Keratinocyte (primary cell): ENCODE results near the gene ASTE1. TPM values are rescaled to one million over a fixed set of nuclear protein-coding genes. Genes with fewer than 3 reads are reported as not detected.
A peak's percentile ranks its signal among the peaks of the same experiment; 100 is the strongest.

Source experiments
- DNase-seq: peaks from one replicate; pipeline ENCODE4 v3.0.0-alpha.2; 2011; ENCODE audit warnings: low read depth, missing footprints, low spot score
- FAIRE-seq: peaks from 2 replicates; lab custom pipeline; 2011; peaks lifted over from hg19 to GRCh38; lab: Jason Lieb, UNC
- H2AFZ ChIP-seq: 2 replicates; pipeline ENCODE4 v1.6.0; 2012; ENCODE audit warnings: low read length, control low read depth, inconsistent platforms; ENCODE audit not compliant: control insufficient read depth
- H3K27ac ChIP-seq: 2 replicates; pipeline ENCODE4 v1.5.1; 2011; ENCODE audit warnings: low read length; ENCODE audit not compliant: control insufficient read depth, insufficient read depth
- H3K27me3 ChIP-seq: 3 replicates; pipeline ENCODE4 v1.6.0; 2011; ENCODE audit warnings: low read length; ENCODE audit not compliant: control insufficient read depth, insufficient read depth; ENCODE audit errors: extremely low read depth
- H3K36me3 ChIP-seq, 2 experiments: 2 replicates in 1 of 2; 3 replicates in 1 of 2; pipeline ENCODE4 v1.5.1; 2011; ENCODE audit warnings: low read length in 2 of 2, mild to moderate bottlenecking in 1 of 2; ENCODE audit not compliant: control insufficient read depth in 2 of 2, insufficient read depth in 2 of 2; ENCODE audit errors: extremely low read depth in 1 of 2
- H3K4me1 ChIP-seq: 3 replicates; pipeline ENCODE4 v1.5.1; 2011; ENCODE audit warnings: low read length; ENCODE audit not compliant: control insufficient read depth, insufficient read depth; ENCODE audit errors: extremely low read depth
- H3K4me2 ChIP-seq: 3 replicates; pipeline ENCODE4 v1.6.0; 2011; ENCODE audit warnings: low read depth, low read length; ENCODE audit not compliant: control insufficient read depth, insufficient read depth; ENCODE audit errors: extremely low read depth
- H3K4me3 ChIP-seq, 3 experiments: fragments of 200-600 bp in 1 of 3; sonication (generic) in 1 of 3; 2 replicates in 2 of 3; 3 replicates in 1 of 3; pipeline ENCODE4 v1.5.1; 2011 to 2016; ENCODE audit warnings: low read length in 3 of 3, mild to moderate bottlenecking in 3 of 3, control low read depth in 2 of 3, inconsistent platforms in 1 of 3, low read depth in 1 of 3, mixed read lengths in 1 of 3, mixed run types in 1 of 3, moderate library complexity in 1 of 3; ENCODE audit not compliant: control insufficient read depth in 2 of 3, insufficient read depth in 2 of 3; ENCODE audit errors: extremely low read depth in 1 of 3
- H3K79me2 ChIP-seq: 2 replicates; pipeline ENCODE4 v1.6.0; 2012; ENCODE audit warnings: low read length; ENCODE audit not compliant: control insufficient read depth, insufficient read depth
- H3K9ac ChIP-seq: 3 replicates; pipeline ENCODE4 v1.6.0; 2011; ENCODE audit warnings: low read length; ENCODE audit not compliant: control insufficient read depth, insufficient read depth; ENCODE audit errors: extremely low read depth
- H3K9me1 ChIP-seq: 3 replicates; pipeline ENCODE4 v1.6.0; 2011; ENCODE audit warnings: low read length; ENCODE audit not compliant: control insufficient read depth, insufficient read depth; ENCODE audit errors: extremely low read depth
- H3K9me3 ChIP-seq: 2 replicates; pipeline ENCODE4 v1.5.1; 2012; ENCODE audit warnings: low read depth, low read length; ENCODE audit not compliant: control insufficient read depth
- H4K20me1 ChIP-seq: 3 replicates; pipeline ENCODE4 v1.6.0; 2011; ENCODE audit warnings: low read length; ENCODE audit not compliant: control insufficient read depth, insufficient read depth; ENCODE audit errors: extremely low read depth
- EZH2 ChIP-seq: IDR thresholded peaks from one replicate; pipeline ENCODE4 v1.6.1; 2012; ENCODE audit warnings: inconsistent platforms, mild to moderate bottlenecking, low read length, moderate library complexity
- dilution Hi-C: fragments of 300-500 bp; cut with MboI; formaldehyde crosslinking; loops from one replicate; pipeline ENCODE4 v1.7.0; 2020; ENCODE audit warnings: low sequenced_read_pairs; ENCODE audit not compliant: extremely low pct_ligation_motif_present
- polyA plus RNA-seq, 5 experiments: library from polyadenylated mRNA; depleted of rRNA in 3 of 5; stranded (reverse) in 3 of 5; stranded (forward) in 1 of 5; unstranded in 1 of 5; fragments of >200 nt; gene quantifications; 1 replicate in 1 of 5; 2 replicates in 3 of 5; 3 replicates in 1 of 5; pipeline versions ENCODE4 v1.2.1 to v1.2.3, GENCODE V29; 2011 to 2012; ENCODE audit warnings: missing spikeins in 2 of 5, low read depth in 1 of 5, low replicate concordance in 1 of 5
- TF ChIP-seq, protein P1 (sequence below), 3 experiments: IDR thresholded peaks in 1 of 3; conservative IDR thresholded peaks in 1 of 3; optimal IDR thresholded peaks in 1 of 3; 2 replicates in 2 of 3; 3 replicates in 1 of 3; pipeline versions ENCODE3 to v1.5.1; 2011; ENCODE audit warnings: low read length in 3 of 3, mild to moderate bottlenecking in 3 of 3, moderate library complexity in 2 of 3, control low read depth in 1 of 3, inconsistent platforms in 1 of 3; ENCODE audit not compliant: insufficient read depth in 2 of 3; ENCODE audit errors: extremely low read depth in 1 of 3

The ASTE1 gene
- polyA plus RNA-seq, 1 donor (not counting 4 experiments of a cell fraction or from before 2014, with no cell fraction given), result 5.2 TPM

DNA sequence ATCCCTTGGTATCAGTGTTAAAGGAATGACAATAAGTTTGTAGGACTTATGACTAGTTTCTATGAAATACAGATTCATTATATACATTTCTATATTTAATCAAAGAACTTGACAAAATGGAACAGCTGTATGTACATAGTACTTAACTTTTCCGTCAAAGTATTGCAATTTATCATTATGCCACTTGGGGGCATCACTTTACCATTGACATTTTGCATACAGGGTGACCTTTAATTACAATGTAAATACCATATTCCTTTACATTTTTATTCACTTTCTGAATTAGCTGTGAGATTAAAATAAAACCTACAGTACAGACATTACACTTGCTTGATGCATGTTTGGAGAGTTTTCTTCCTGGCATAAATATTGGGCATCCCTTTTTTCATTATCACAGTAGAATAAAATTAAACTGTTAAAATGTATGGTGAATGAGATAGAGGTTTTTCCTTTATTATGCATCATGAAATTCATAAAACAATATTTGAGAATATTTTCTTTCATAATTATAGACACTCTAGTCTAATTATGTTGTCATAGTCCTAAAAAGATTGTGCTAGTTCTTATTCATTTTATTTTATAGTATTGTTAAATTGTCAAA is 7.0 kb upstream of the ASTE1 start:
- no peaks in the 10 kb centered on the region for H3K9me3 ChIP-seq
- H3K4me2 ChIP-seq, result no peak overlapping the region
- no peaks in the 10 kb centered on the region for H4K20me1 ChIP-seq
- H3K79me2 ChIP-seq, result no peaks in the 10 kb centered on the region
- no peaks in the 10 kb centered on the region for H3K4me1 ChIP-seq
- no peak overlapping the region for H3K4me3 ChIP-seq
- no peak overlapping the region for H3K27ac ChIP-seq
- TF ChIP-seq EZH2, result no peak
- TF ChIP-seq, protein P1, sequence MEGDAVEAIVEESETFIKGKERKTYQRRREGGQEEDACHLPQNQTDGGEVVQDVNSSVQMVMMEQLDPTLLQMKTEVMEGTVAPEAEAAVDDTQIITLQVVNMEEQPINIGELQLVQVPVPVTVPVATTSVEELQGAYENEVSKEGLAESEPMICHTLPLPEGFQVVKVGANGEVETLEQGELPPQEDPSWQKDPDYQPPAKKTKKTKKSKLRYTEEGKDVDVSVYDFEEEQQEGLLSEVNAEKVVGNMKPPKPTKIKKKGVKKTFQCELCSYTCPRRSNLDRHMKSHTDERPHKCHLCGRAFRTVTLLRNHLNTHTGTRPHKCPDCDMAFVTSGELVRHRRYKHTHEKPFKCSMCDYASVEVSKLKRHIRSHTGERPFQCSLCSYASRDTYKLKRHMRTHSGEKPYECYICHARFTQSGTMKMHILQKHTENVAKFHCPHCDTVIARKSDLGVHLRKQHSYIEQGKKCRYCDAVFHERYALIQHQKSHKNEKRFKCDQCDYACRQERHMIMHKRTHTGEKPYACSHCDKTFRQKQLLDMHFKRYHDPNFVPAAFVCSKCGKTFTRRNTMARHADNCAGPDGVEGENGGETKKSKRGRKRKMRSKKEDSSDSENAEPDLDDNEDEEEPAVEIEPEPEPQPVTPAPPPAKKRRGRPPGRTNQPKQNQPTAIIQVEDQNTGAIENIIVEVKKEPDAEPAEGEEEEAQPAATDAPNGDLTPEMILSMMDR (optimal IDR thresholded peaks at IDR 0.05 in 1 of 3, IDR thresholded peaks at IDR 0.05 in 1 of 3, conservative IDR thresholded peaks at IDR 0.05 in 1 of 3; ENCODE audit: extremely low read depth in 1 of 3, insufficient read depth in 2 of 3, low read length in 3 of 3), result peak in 2 of 3 experiments; percentile 39 to 43
- dilution Hi-C loops, result no loop called here
- no peak overlapping the region for H3K9ac ChIP-seq
- no peaks in the 10 kb centered on the region for H3K27me3 ChIP-seq
- peak; percentile 11 for DNase-seq
- peaks cover 1 to 4% of the 10 kb centered on the region in 2 experiments for H3K36me3 ChIP-seq
- H3K9me1 ChIP-seq, result no peaks in the 10 kb centered on the region
- FAIRE-seq, result no peak
- no peak overlapping the region for H2AFZ ChIP-seq

DNA sequence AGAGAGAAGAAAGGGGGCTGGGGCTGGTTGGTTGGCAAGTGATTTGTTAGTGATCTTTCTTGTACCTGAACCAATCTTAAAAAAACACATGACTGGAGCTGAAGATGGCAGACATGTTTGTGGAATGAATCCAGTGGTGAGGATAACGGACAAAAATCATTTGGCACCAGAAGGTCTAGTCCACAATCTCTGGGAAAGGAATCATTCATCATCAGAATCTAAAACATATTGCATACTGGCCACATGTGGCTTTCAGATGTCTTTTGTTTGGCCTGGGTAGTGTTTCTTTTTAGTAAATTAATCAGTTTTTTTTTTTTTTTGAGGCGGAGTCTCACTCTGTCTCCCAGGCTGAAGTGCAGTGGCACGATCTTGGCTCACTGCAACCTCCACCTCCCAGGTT is 5.0 kb upstream of the ASTE1 start:
- FAIRE-seq, result no peak
- no peak for DNase-seq
- no peaks in the 10 kb centered on the region for H3K79me2 ChIP-seq
- no peaks in the 10 kb centered on the region for H3K9me1 ChIP-seq
- no peak overlapping the region for H3K4me3 ChIP-seq
- H3K36me3 ChIP-seq, result peaks cover 1 to 4% of the 10 kb centered on the region in 2 experiments
- H4K20me1 ChIP-seq, result no peaks in the 10 kb centered on the region
- H3K9ac ChIP-seq, result no peak overlapping the region
- no peak overlapping the region for H3K27ac ChIP-seq
- peaks cover 7% of the 10 kb centered on the region for H3K4me1 ChIP-seq
- no peak overlapping the region for H3K4me2 ChIP-seq
- H3K9me3 ChIP-seq, result no peaks in the 10 kb centered on the region
- dilution Hi-C loops, result no loop called here
- H2AFZ ChIP-seq, result no peak overlapping the region
- TF ChIP-seq, protein P1 (optimal IDR thresholded peaks at IDR 0.05 in 1 of 3, IDR thresholded peaks at IDR 0.05 in 1 of 3, conservative IDR thresholded peaks at IDR 0.05 in 1 of 3; ENCODE audit: extremely low read depth in 1 of 3, insufficient read depth in 2 of 3, low read length in 3 of 3), result no peak
- no peak for TF ChIP-seq EZH2
- no peaks in the 10 kb centered on the region for H3K27me3 ChIP-seq
